Calu3 (cell line): ENCODE data around the gene HK2. TPM values are rescaled to one million over a fixed set of nuclear protein-coding genes. Genes with fewer than 3 reads are reported as not detected.

Source experiments
- BruUV-seq: library from RNA; stranded (reverse); fragments of 400-500 nt; replicated peaks from 2 replicates; lab custom pipeline; 2021; lab: Mats Ljungman, UMichigan
- CTCF ChIA-PET: fragments of 300-600 bp; sonication (Branson Sonifier 250); formaldehyde crosslinking; loops from one replicate; lab custom pipeline; 2022; ENCODE audit warnings: antibody characterized with exemption; lab: Charles Lee
- DNase-seq: peaks from one replicate; pipeline ENCODE4 v3.0.0; 2022
- H3K27ac Mint-ChIP-seq: one replicate; pipeline ENCODE4 v1.8.0; 2022; ENCODE audit warnings: mixed read lengths; ENCODE audit not compliant: unreplicated experiment
- H3K27me3 Mint-ChIP-seq: one replicate; pipeline ENCODE4 v1.8.0; 2022; ENCODE audit warnings: mixed read lengths; ENCODE audit not compliant: unreplicated experiment
- H3K36me3 Mint-ChIP-seq: one replicate; pipeline ENCODE4 v1.8.0; 2022; ENCODE audit warnings: mild to moderate bottlenecking, moderate library complexity, mixed read lengths; ENCODE audit not compliant: insufficient read depth, unreplicated experiment
- H3K4me1 Mint-ChIP-seq: one replicate; pipeline ENCODE4 v1.8.0; 2022; ENCODE audit warnings: mild to moderate bottlenecking, low read depth, mixed read lengths; ENCODE audit not compliant: unreplicated experiment
- H3K4me3 Mint-ChIP-seq: one replicate; pipeline ENCODE4 v1.8.0; 2022; ENCODE audit warnings: mild to moderate bottlenecking, low read depth, moderate library complexity, mixed read lengths; ENCODE audit not compliant: unreplicated experiment
- H3K9me3 Mint-ChIP-seq: one replicate; pipeline ENCODE4 v1.8.0; 2022; ENCODE audit warnings: low read depth, mixed read lengths; ENCODE audit not compliant: unreplicated experiment
- intact Hi-C: fragments of 100-400 bp; cut with micrococcal nuclease; formaldehyde crosslinking; loops from one replicate; pipeline ENCODE4 v1.10.0; 2022; ENCODE audit not compliant: unreplicated experiment
- total RNA-seq: library from RNA; stranded (reverse); gene quantifications from 2 replicates; pipeline ENCODE4 v1.2.3, GENCODE V29; 2022
- TF ChIP-seq, protein P1 (sequence below): fragments of 200-600 bp; IDR thresholded peaks from one replicate; pipeline ENCODE4 v1.8.0; 2022; ENCODE audit warnings: antibody characterized with exemption; ENCODE audit not compliant: unreplicated experiment

HK2 gene
- total RNA-seq, 1 experiment from 2014 or later: 56.5 TPM

DNA sequence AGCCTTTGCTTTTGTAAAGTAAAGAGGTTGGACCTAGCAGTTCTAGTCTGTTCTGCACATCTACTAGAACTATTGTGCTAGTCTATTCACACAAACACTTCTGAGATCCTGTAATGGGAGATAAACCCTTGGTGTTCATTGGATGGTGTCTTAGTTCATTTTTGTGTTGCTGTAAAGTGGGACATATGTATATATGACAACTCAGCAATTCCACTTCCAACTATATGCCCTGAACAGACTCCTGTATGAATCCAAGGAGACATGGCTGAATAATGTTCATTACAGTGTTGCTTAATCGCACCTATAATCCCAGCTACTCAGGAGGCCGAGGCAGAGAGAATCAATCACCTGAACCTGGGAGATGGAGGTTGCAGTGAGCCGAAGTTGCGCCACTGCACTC is 23.3 kb downstream of the HK2 start:
- TF ChIP-seq, protein P1, sequence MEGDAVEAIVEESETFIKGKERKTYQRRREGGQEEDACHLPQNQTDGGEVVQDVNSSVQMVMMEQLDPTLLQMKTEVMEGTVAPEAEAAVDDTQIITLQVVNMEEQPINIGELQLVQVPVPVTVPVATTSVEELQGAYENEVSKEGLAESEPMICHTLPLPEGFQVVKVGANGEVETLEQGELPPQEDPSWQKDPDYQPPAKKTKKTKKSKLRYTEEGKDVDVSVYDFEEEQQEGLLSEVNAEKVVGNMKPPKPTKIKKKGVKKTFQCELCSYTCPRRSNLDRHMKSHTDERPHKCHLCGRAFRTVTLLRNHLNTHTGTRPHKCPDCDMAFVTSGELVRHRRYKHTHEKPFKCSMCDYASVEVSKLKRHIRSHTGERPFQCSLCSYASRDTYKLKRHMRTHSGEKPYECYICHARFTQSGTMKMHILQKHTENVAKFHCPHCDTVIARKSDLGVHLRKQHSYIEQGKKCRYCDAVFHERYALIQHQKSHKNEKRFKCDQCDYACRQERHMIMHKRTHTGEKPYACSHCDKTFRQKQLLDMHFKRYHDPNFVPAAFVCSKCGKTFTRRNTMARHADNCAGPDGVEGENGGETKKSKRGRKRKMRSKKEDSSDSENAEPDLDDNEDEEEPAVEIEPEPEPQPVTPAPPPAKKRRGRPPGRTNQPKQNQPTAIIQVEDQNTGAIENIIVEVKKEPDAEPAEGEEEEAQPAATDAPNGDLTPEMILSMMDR: no peak
- Mint-ChIP-seq H3K27ac (no peak overlapping the region), H3K4me3 (no peak overlapping the region), H3K4me1 (peaks cover 39% of the 10 kb centered on the region), H3K27me3 (no peaks in the 10 kb centered on the region), H3K36me3 (peaks cover 38% of the 10 kb centered on the region), H3K9me3 (no peaks in the 10 kb centered on the region)
- no TSS peak for BruUV-seq
- CTCF ChIA-PET: interaction anchor here (0.6 kb wide), 1 partner anchor 22 kb away, joined by 5 read pairs; no protein-coding TSS in a partner anchor
- DNase-seq: no peak
- intact Hi-C loops: no loop called here

DNA sequence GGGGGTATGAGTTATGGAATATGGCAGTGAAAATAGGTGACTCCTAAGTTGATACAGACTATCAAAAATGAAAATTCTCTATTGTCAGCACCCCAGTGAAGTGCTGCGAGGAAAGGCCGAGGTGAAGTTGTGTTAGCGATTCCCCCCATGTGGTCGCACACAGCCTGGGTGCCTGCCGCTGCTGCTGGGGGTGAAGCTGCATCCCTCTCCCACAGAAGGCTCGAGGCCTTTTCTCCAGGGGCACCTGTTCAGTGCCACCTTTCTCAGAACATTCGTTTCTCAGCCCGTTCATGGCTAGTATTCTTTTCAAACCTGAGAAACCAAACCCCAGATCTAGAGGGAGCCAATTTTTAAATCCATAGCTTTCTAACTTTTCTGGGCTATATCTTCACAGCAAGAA is 23.8 kb downstream of the HK2 start:
- H3K27ac Mint-ChIP-seq: no peak overlapping the region
- H3K4me3 Mint-ChIP-seq: no peak overlapping the region
- TF ChIP-seq, protein P1: no peak
- intact Hi-C loops: no loop called here
- no peak for DNase-seq
- no TSS peak for BruUV-seq
- H3K36me3 Mint-ChIP-seq: peaks cover 36% of the 10 kb centered on the region
- H3K9me3 Mint-ChIP-seq: no peaks in the 10 kb centered on the region
- H3K4me1 Mint-ChIP-seq: peaks cover 35% of the 10 kb centered on the region
- CTCF ChIA-PET: no interaction called here
- H3K27me3 Mint-ChIP-seq: no peaks in the 10 kb centered on the region

DNA sequence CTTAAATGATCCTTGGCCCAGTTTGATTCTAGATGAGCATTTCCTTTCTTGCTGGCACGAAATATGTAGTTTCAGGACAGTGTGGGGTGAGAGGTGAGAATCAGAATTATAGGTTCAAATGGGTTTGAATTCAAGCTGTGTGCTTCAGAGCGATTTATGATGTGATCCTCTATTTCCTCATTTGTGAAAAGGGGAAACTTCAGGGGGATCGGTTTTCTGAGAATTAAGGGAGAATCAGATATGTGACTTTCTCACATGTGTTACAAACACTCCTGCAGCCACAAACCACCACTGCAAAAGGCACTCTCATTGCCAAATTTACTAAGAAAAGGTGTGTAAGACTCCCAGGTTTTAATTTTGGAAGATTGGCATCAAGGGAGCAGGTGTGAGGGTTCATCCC is 24.4 kb downstream of the HK2 start:
- H3K27ac Mint-ChIP-seq: no peak overlapping the region
- CTCF ChIA-PET: no interaction called here
- no TSS peak for BruUV-seq
- H3K4me1 Mint-ChIP-seq: peaks cover 35% of the 10 kb centered on the region
- intact Hi-C loops: no loop called here
- H3K4me3 Mint-ChIP-seq: no peak overlapping the region
- TF ChIP-seq, protein P1: no peak
- DNase-seq: no peak
- no peaks in the 10 kb centered on the region for H3K27me3 Mint-ChIP-seq
- H3K36me3 Mint-ChIP-seq: peaks cover 35% of the 10 kb centered on the region
- H3K9me3 Mint-ChIP-seq: no peaks in the 10 kb centered on the region

DNA sequence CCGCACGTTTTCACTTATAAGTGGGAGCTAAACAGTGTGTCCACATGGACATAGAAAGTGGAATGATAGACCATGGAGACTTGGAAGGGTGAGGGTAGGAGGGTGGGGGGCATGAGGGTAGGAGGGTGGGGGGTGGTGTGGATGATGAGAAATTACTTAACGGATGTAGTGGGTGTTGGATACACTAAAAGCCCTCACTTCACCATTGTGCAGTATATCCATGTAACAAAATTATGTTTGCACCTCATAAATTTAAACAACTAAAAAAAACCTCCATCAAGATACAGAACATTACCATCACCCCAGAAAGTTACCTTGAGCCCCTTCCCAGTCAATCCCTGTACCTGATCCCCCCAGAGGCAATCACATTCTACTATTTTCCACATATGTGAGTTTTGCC is 26.2 kb downstream of the HK2 start:
- CTCF ChIA-PET: no interaction called here
- Mint-ChIP-seq H3K36me3 (peaks cover 24% of the 10 kb centered on the region), H3K9me3 (no peaks in the 10 kb centered on the region), H3K4me1 (peaks cover 44% of the 10 kb centered on the region), H3K27ac (no peak overlapping the region), H3K4me3 (no peak overlapping the region), H3K27me3 (no peaks in the 10 kb centered on the region)
- TF ChIP-seq, protein P1: no peak
- DNase-seq: no peak
- BruUV-seq: no TSS peak
- intact Hi-C loops: no loop called here
